Panc1 (cell line): ENCODE data around the gene MYL12A. TPM values are rescaled to one million over a fixed set of nuclear protein-coding genes. Genes with fewer than 3 reads are reported as not detected.

ENCODE experiments used
- ATAC-seq: fragments of 200-7000 bp; cut with Tn5 transposase; 2 replicates; pipeline ENCODE4 v1.9.1; 2020; ENCODE audit warnings: mild to moderate bottlenecking, moderate library complexity
- BruUV-seq: library from RNA; stranded (reverse); fragments of 400-500 nt; replicated peaks from 2 replicates; lab custom pipeline; 2021; lab: Mats Ljungman, UMichigan
- CTCF ChIA-PET: fragments of 300-600 bp; sonication (Branson Sonifier 250); formaldehyde crosslinking; loops from one replicate; lab custom pipeline; 2022; ENCODE audit warnings: antibody characterized with exemption; lab: Charles Lee
- POLR2A ChIA-PET: fragments of 300-600 bp; sonication (Branson Sonifier 250); formaldehyde crosslinking; loops from one replicate; lab custom pipeline; 2022; ENCODE audit warnings: antibody characterized with exemption; lab: Charles Lee
- DNase-seq: peaks from one replicate; pipeline ENCODE4 v3.0.0-alpha.2; 2010; ENCODE audit warnings: low read depth, low spot score
- H3K27ac ChIP-seq: 2 replicates; pipeline ENCODE4 v1.5.1; 2011; ENCODE audit warnings: mild to moderate bottlenecking, low read length, inconsistent platforms
- H3K27me3 ChIP-seq: fragments of 200-500 bp; sonication (Bioruptor generic); 2 replicates; pipeline ENCODE4 v1.6.0; 2014; ENCODE audit warnings: low read length, inconsistent platforms; ENCODE audit not compliant: control insufficient read depth, insufficient read depth
- H3K36me3 ChIP-seq: fragments of 200-500 bp; sonication (Bioruptor generic); 2 replicates; pipeline ENCODE4 v1.5.1; 2014; ENCODE audit warnings: inconsistent platforms, mild to moderate bottlenecking, low read length, moderate library complexity; ENCODE audit not compliant: control insufficient read depth, insufficient read depth
- H3K4me1 ChIP-seq: 2 replicates; pipeline ENCODE4 v1.5.1; 2011; ENCODE audit warnings: inconsistent platforms, mild to moderate bottlenecking, low read length, moderate library complexity; ENCODE audit not compliant: control insufficient read depth, insufficient read depth
- H3K4me3 ChIP-seq, 2 experiments: 2 replicates each; pipeline ENCODE4 v1.5.1; 2011 to 2012; ENCODE audit warnings: low read depth in 2 of 2, low read length in 2 of 2, mild to moderate bottlenecking in 2 of 2, inconsistent platforms in 1 of 2, moderate library complexity in 1 of 2
- H3K9me3 ChIP-seq: fragments of 200-500 bp; sonication (Bioruptor generic); 2 replicates; pipeline ENCODE4 v1.5.1; 2014; ENCODE audit warnings: low read depth, mild to moderate bottlenecking, inconsistent platforms, low read length, moderate library complexity; ENCODE audit not compliant: control insufficient read depth, insufficient read depth
- CTCF ChIP-seq: fragments of 450-650 bp; IDR thresholded peaks from 2 replicates; pipeline ENCODE4 v1.5.1; 2017; ENCODE audit warnings: mild to moderate bottlenecking
- POLR2AphosphoS5 ChIP-seq: IDR thresholded peaks from 2 replicates; pipeline ENCODE4 v1.6.1; 2012; ENCODE audit warnings: mild to moderate bottlenecking, low read depth, low read length, moderate library complexity
- REST ChIP-seq, 2 experiments: IDR thresholded peaks; 2 replicates each; pipeline ENCODE4 v1.6.1; 2011 to 2012; ENCODE audit warnings: low read depth in 2 of 2, control low read depth in 1 of 2, low read length in 1 of 2, mild to moderate bottlenecking in 1 of 2, moderate library complexity in 1 of 2; ENCODE audit not compliant: insufficient read depth in 1 of 2
- SIN3A ChIP-seq: IDR thresholded peaks from 2 replicates; pipeline ENCODE4 v1.6.1; 2012; ENCODE audit warnings: low read depth, mild to moderate bottlenecking, low read length, moderate library complexity, borderline replicate concordance; ENCODE audit not compliant: insufficient read depth
- TCF7L2 ChIP-seq: IDR thresholded peaks from 2 replicates; pipeline ENCODE4 v1.6.1; 2011; ENCODE audit warnings: mild to moderate bottlenecking, low read depth, low read length, inconsistent platforms
- in situ Hi-C: cut with HindIII; loops from 2 replicates; pipeline ENCODE4 v1.10.0; 2016; ENCODE audit warnings: low sequenced_read_pairs, low pct_unique_long_range_greater_than_20kb
- intact Hi-C: fragments of 100-400 bp; cut with micrococcal nuclease; formaldehyde crosslinking; loops from one replicate; pipeline ENCODE4 v1.10.0; 2022; ENCODE audit not compliant: unreplicated experiment
- total RNA-seq: library from RNA; stranded (reverse); gene quantifications from one replicate; pipeline ENCODE4 v1.2.1, GENCODE V29; 2021; ENCODE audit not compliant: unreplicated experiment

The MYL12A gene
- total RNA-seq, 1 experiment from 2014 or later, result 489 TPM

GRCh38 chr18:3265564-3266033 is 18.0 kb downstream of the MYL12A start:
- POLR2A ChIA-PET, result no interaction called here
- no peaks in the 10 kb centered on the region for H3K9me3 ChIP-seq
- peak overlapping the region; percentile 33 to 90 for H3K4me3 ChIP-seq

GRCh38 chr18:3266062-3266608 is 18.5 kb downstream of the MYL12A start:
- ChIA-PET POLR2A (no interaction called here), CTCF (no interaction called here)
- ATAC-seq (no peak), DNase-seq (no peak)
- Histone ChIP-seq H3K36me3 (peaks cover 7% of the 10 kb centered on the region), H3K4me1 (peaks cover 58% of the 10 kb centered on the region), H3K27me3 (no peaks in the 10 kb centered on the region), H3K27ac (peak overlapping the region; percentile 65), H3K9me3 (no peaks in the 10 kb centered on the region), H3K4me3 (peak overlapping the region; percentile 33 to 90; a peak in 2 of 4 replicates)
- intact Hi-C loops, result no loop called here
- in situ Hi-C loops, result no loop called here
- TF ChIP-seq TCF7L2 (no peak), POLR2AphosphoS5 (0 out of 2 replicates have a peak, but pooled peaks have one; percentile 11)
- BruUV-seq, result no TSS peak

More at GRCh38 chr18:3265564-3266033, 18.0 kb downstream of the MYL12A start:
- no peak for ATAC-seq
- TF ChIP-seq SIN3A (no peak), REST (IDR thresholded peaks at IDR 0.05; ENCODE audit: insufficient read depth in 1 of 2, low read depth in 2 of 2, low read length in 1 of 2) (peak; percentile 25 to 69; a peak in 1 of 4 replicates)
- Histone ChIP-seq H3K27me3 (no peaks in the 10 kb centered on the region), H3K4me1 (peaks cover 61% of the 10 kb centered on the region), H3K36me3 (peaks cover 9% of the 10 kb centered on the region; the same call in 1 of the 2 replicates), H3K27ac (peak overlapping the region; percentile 65)
- in situ Hi-C loops, result no loop called here
- intact Hi-C loops, result no loop called here
- DNase-seq, result no peak
- no TSS peak for BruUV-seq
- CTCF ChIA-PET, result no interaction called here

- H3K36me3 ChIP-seq, result no peaks in the 10 kb centered on the region; the same call in 1 of the 2 replicates
- DNase-seq (no peak), ATAC-seq (no peak)
- no peaks in the 10 kb centered on the region for H3K27me3 ChIP-seq
- POLR2A ChIA-PET, result no interaction called here
- no peak overlapping the region; the same call in 1 of the 2 replicates for H3K27ac ChIP-seq
- peaks cover 58% of the 10 kb centered on the region for H3K4me1 ChIP-seq
- CTCF ChIA-PET, result no interaction called here
- in situ Hi-C loops (no loop called here), intact Hi-C loops (no loop called here)
- H3K9me3 ChIP-seq, result no peaks in the 10 kb centered on the region
- H3K4me3 ChIP-seq, result no peak overlapping the region
- BruUV-seq, result no TSS peak
- TF ChIP-seq CTCF (no peak), TCF7L2 (no peak), SIN3A (no peak), REST (IDR thresholded peaks at IDR 0.05; ENCODE audit: insufficient read depth in 1 of 2, low read depth in 2 of 2, low read length in 1 of 2) (no peak), POLR2AphosphoS5 (no peak)
Measured at GRCh38 chr18:3268306-3268705, 20.7 kb downstream of the MYL12A start.
